Tibial nerve (tissue), 4 donors: Measurements from ENCODE around the gene PRKCH.

Experiments
- CTCF ChIP-seq, 5 experiments: fragments of 200-600 bp in 3 of 5; fragments of 450-650 bp in 2 of 5; sonication (generic) in 3 of 5; IDR thresholded peaks; one replicate each; pipeline ENCODE4 v1.5.1; 2016 to 2019; ENCODE audit warnings: antibody characterized with exemption in 5 of 5, mild to moderate bottlenecking in 3 of 5, moderate library complexity in 2 of 5
- EP300 ChIP-seq, 2 donors: sonication (generic); formaldehyde crosslinking; IDR thresholded peaks; one replicate each; pipeline ENCODE4 v1.6.1; 2017; ENCODE audit warnings: antibody characterized with exemption in 2 of 2, mild to moderate bottlenecking in 1 of 2
- POLR2A ChIP-seq, 2 donors: fragments of 450-650 bp; IDR thresholded peaks; one replicate each; pipeline ENCODE4 v1.6.1; 2017; ENCODE audit warnings: antibody characterized with exemption in 2 of 2, mild to moderate bottlenecking in 2 of 2, moderate library complexity in 2 of 2

GRCh38 chr14:61460063-61460462 lies 138.7 kb downstream of the PRKCH start:
- TF ChIP-seq CTCF (IDR thresholded peaks at IDR 0.05), result no peak
- TF ChIP-seq EP300 (IDR thresholded peaks at IDR 0.05), result no peak
- TF ChIP-seq POLR2A (IDR thresholded peaks at IDR 0.05), result no peak
